LNCaP clone FGC (cell line): ENCODE results near the gene NSUN7.

Experiments used
- DNase-seq: peaks from one replicate; pipeline ENCODE4 v3.0.0-alpha.2; 2011; ENCODE audit warnings: low read depth
- H3K4me3 ChIP-seq: 2 replicates; pipeline ENCODE4 v1.5.1; 2011; ENCODE audit warnings: mild to moderate bottlenecking, low read depth, low read length, control low read depth
- TF ChIP-seq, protein P1 (sequence below): IDR thresholded peaks from 2 replicates; pipeline ENCODE4 v1.5.1; 2012; ENCODE audit warnings: mild to moderate bottlenecking; ENCODE audit not compliant: control insufficient read depth, insufficient read depth; ENCODE audit errors: extremely low read depth

NSUN7 gene

DNA sequence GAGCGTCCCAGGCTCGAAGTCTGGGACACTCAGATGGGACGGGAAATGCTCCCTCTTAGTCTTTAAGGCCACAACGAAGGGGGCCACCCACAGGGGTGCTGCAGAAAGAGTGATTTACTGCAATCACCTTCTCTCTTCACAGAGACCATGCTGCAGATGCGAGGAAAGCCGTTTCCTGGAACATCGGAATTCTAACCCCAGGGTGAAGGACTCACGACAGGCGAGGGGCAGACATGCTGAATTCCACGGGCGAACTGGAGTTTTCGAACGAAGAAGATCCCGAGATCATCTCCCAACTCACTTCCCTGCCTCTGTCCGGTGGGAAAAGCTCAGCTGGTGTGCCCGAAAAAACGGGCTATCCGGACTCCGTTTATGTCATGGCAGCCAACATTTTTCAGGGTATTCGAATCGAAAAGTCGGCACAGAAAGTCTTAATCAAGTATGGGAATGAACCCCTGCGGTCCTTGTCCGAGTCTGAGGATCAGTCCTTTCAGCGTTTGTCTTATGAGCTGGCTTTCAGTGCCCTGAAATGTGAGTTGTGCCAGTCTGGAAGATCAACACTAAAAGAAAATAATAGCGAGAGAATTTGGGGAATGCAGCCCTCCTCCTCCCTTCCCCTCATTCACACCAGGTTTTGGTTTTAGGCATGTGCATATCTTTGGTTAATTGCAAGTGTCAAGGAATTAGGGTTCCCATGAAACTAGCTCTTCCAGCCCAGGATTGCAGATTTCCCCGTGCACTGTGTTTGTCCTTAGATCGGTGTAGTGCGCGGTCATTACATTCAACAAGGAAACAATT lies 905 bp downstream of the NSUN7 start:
- H3K4me3 ChIP-seq = no peak overlapping the region
- TF ChIP-seq, protein P1, sequence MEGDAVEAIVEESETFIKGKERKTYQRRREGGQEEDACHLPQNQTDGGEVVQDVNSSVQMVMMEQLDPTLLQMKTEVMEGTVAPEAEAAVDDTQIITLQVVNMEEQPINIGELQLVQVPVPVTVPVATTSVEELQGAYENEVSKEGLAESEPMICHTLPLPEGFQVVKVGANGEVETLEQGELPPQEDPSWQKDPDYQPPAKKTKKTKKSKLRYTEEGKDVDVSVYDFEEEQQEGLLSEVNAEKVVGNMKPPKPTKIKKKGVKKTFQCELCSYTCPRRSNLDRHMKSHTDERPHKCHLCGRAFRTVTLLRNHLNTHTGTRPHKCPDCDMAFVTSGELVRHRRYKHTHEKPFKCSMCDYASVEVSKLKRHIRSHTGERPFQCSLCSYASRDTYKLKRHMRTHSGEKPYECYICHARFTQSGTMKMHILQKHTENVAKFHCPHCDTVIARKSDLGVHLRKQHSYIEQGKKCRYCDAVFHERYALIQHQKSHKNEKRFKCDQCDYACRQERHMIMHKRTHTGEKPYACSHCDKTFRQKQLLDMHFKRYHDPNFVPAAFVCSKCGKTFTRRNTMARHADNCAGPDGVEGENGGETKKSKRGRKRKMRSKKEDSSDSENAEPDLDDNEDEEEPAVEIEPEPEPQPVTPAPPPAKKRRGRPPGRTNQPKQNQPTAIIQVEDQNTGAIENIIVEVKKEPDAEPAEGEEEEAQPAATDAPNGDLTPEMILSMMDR = no peak
- no peak for DNase-seq

DNA sequence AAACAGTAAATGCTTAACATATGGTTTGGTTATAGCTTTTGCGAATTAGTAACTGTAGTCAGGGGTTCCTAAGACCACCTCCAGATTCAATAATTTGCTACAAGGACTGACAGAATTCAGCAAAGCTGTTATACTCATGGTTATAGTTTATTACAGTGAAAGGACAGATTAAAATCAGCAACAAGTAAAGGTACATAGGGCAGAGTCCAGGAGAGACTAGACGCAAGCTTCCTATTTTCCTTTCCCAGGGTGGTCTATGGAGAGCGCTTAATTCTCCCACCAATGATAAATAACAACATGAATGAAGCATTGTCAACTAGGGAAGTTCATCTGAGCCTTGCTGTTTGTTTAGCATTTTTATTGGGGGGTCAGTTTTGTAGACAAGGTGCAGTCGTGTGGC lies 5.9 kb downstream of the NSUN7 start:
- TF ChIP-seq, protein P1 = no peak
- DNase-seq = no peak
- no peak overlapping the region for H3K4me3 ChIP-seq

DNA sequence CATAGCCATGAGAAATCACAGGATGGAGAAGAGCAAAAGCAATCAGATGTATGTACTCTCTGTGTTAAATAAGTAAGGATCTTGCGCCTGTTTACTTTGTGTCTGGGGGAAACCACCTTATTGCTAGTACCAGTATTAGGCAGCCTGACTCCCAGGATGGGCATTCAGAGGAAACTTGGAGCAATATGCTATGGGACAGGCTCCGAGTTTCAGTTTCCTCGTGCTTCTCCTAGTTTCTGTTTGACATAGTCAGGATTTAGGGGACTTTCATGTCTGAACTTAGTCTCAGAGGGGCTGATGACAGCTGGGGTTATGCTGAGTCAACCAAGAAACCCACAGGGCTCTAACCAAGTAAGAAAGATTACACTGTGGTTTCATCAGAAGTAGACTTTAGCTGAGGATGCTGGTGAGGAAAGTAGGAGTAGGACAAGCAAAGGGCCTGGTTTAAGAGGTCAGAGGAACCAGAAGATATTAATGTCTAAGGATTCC lies 13.5 kb downstream of the NSUN7 start:
- H3K4me3 ChIP-seq = no peak overlapping the region
- DNase-seq = no peak
- TF ChIP-seq, protein P1 = no peak

DNA sequence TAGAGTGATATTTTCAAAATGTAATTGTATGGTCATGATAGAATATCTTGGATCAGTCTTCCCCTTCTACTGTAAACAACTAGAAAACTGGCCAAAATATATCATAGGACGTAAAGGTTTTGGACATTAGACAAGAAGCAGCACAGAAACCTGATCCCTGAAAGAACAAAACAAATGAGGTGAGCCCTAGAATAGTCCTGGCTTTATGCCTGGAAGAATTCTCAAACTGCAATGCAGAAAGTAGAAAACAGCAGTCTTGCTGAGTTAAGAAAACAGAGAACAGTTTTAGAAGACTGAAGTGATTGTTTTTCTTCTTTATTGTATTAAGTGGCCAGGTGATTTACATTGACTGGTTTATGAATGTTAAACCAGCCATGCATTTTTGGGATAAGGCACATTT lies 19.5 kb downstream of the NSUN7 start:
- TF ChIP-seq, protein P1 = no peak

DNA sequence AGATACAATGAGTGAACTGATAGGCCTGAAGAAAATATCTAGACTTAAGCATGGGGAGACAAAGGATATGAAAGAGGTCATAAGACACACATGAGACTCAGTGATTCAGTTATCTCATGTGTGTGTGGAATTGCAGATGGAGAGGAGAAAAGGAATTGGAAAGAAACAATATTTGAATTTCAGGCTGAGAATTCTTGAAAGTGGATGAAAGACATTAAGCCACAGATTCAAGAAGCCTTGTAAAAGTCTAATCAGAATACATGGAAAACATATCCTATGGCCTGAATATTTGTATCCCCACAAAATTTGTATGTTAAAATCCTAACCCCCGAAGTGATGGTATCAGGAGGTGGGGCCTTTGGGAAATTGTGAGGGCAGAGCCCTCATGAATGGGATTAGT lies 28.3 kb downstream of the NSUN7 start:
- H3K4me3 ChIP-seq = no peak overlapping the region
- DNase-seq = no peak
- TF ChIP-seq, protein P1 = no peak

More for the DNA sequence above, 19.5 kb downstream of the NSUN7 start:
- peak; percentile 19 for DNase-seq
- H3K4me3 ChIP-seq = no peak overlapping the region

DNA sequence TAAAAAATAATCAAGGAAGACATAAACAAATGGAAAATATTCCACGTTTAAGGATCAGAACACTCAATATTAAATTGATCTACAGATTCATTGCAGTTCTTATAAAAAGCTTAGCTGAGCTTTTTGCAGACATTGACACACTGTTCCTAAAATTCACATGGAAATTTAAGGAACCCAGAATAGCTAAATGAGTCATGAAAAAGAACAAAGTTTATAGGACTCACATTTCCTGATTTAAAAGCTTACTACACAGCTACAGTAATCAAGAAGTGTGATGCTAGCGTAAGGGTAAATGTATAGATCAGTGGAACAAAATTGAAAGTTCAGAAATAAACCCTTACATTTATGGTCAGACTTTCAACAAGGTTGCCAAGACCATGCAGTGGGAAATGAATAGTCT lies 33.1 kb downstream of the NSUN7 start:
- no peak for DNase-seq
- TF ChIP-seq, protein P1 = no peak
- no peak overlapping the region for H3K4me3 ChIP-seq

DNA sequence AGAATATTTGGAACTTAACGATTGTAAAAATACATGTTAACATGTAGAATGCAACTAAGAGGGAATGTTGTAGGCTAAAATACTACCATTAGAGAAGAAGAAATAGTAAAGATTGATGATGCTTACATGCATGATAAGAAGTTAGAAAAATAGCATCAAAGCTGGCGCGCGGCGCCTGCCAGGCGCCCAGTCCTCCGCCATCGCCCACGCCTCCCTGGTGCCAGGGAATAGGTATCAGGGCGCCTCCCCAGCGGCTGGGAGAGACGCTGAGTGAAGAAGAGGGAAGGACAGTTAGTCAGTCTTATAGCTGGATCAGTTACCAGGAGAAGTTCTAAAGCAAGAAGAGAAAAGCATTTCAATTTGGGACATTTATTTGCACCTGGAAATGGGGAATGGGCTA lies 36.0 kb downstream of the NSUN7 start:
- H3K4me3 ChIP-seq = no peak overlapping the region
- TF ChIP-seq, protein P1 = no peak
- DNase-seq = no peak
